ENCODE measurements around the gene ULBP1. TPM values are rescaled to one million over a fixed set of nuclear protein-coding genes. Genes with fewer than 3 reads are reported as not detected.
"Not testable (repeated sequence)": the region's sequence is repeated elsewhere in the genome, so short reads cannot be mapped to it uniquely, and the experiment has no call there.

ULBP1 gene
- total RNA-seq, 1 donor from 2014 or later = 29.8 TPM

DNA sequence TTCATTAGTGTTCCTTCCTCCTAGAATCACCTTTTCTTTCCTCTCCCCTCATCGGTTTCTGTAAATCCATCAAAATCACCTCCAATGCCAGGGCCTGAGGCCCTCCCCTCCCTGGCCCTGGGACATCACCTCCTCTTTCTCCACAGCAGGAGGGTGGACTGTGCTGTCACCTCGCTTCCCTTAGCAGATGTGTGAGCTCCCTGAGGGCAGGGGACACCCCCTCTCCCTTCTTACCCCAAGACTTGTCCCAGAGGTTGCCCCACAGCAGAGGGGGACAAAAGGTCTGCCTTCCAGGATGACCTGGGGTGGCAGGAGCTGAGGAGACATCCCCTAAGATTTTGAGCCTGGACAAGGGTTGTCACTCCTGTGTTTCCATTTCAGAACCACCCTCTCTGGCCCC lies 5.9 kb downstream of the ULBP1 start:
- peaks cover 34% of the 10 kb centered on the region for H3K36me3 Mint-ChIP-seq (ENCODE audit: low read depth)
- peaks cover 24% of the 10 kb centered on the region for H3K9me3 Mint-ChIP-seq (ENCODE audit: low read depth)
- no peak overlapping the region for H3K27ac Mint-ChIP-seq (ENCODE audit: unreplicated experiment)
- peaks cover 8% of the 10 kb centered on the region for H3K27me3 Mint-ChIP-seq (ENCODE audit: low read depth)
- peaks cover 15% of the 10 kb centered on the region for H3K4me1 Mint-ChIP-seq (ENCODE audit: low read depth)
- TF ChIP-seq, protein P1, sequence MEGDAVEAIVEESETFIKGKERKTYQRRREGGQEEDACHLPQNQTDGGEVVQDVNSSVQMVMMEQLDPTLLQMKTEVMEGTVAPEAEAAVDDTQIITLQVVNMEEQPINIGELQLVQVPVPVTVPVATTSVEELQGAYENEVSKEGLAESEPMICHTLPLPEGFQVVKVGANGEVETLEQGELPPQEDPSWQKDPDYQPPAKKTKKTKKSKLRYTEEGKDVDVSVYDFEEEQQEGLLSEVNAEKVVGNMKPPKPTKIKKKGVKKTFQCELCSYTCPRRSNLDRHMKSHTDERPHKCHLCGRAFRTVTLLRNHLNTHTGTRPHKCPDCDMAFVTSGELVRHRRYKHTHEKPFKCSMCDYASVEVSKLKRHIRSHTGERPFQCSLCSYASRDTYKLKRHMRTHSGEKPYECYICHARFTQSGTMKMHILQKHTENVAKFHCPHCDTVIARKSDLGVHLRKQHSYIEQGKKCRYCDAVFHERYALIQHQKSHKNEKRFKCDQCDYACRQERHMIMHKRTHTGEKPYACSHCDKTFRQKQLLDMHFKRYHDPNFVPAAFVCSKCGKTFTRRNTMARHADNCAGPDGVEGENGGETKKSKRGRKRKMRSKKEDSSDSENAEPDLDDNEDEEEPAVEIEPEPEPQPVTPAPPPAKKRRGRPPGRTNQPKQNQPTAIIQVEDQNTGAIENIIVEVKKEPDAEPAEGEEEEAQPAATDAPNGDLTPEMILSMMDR (IDR thresholded peaks at IDR 0.05) = no peak
- DNase-seq (ENCODE audit: low spot score) = no peak
- no peak overlapping the region for H3K4me3 Mint-ChIP-seq (ENCODE audit: unreplicated experiment)

DNA sequence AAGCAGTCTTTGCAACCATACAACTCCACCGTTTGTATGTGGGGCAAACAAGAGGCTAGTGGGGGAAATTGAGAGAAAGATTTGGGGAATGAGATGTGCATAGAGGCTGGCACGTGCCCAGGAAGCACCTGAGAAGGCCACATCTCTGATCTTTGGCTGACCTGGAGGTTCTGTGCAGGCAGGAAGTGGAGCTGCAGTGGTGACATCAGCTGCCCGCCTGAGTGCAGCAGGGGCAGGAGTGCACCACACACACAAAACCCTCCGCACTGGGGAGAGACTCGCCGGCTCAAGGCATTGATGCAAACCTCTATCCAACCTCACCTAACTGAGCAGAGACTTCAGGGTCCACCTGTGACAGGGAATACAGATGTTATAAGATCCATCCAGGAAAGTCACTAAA lies 10.7 kb downstream of the ULBP1 start:
- peaks cover 36% of the 10 kb centered on the region for H3K27me3 Mint-ChIP-seq (ENCODE audit: low read depth)
- peaks cover 24% of the 10 kb centered on the region for H3K9me3 Mint-ChIP-seq (ENCODE audit: low read depth)
- not testable (repeated sequence) for H3K4me3 Mint-ChIP-seq (ENCODE audit: unreplicated experiment); H3K27ac Mint-ChIP-seq (ENCODE audit: unreplicated experiment); H3K4me1 Mint-ChIP-seq (ENCODE audit: low read depth); DNase-seq (ENCODE audit: low spot score)
- H3K36me3 Mint-ChIP-seq (ENCODE audit: low read depth) = peaks cover 28% of the 10 kb centered on the region

DNA sequence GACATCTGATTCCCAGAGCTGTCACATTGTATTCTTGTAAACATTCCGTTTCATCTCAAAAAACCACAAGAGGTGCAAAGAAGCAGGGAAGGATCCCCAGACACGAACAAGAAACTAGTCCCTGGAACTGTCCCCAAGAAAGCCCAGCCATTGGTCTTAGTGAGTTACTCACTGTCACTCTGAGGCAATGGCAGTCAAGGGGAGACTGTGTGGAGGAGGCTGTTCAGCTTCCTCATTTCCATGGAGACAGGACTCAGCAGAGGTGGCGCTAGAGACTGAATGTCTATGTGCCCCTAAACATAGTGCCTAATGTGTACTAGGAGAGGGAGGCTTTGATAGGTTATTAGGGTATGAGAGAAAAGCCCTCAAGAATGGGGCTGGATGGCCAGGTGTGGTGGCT lies 11.1 kb downstream of the ULBP1 start:
- Mint-ChIP-seq H3K27ac (ENCODE audit: unreplicated experiment) (no peak overlapping the region), H3K36me3 (ENCODE audit: low read depth) (peaks cover 24% of the 10 kb centered on the region), H3K27me3 (ENCODE audit: low read depth) (peaks cover 39% of the 10 kb centered on the region), H3K4me3 (ENCODE audit: unreplicated experiment) (no peak overlapping the region), H3K4me1 (ENCODE audit: low read depth) (no peaks in the 10 kb centered on the region), H3K9me3 (ENCODE audit: low read depth) (peaks cover 24% of the 10 kb centered on the region)
- DNase-seq (ENCODE audit: low spot score) = no peak
- TF ChIP-seq, protein P1 (IDR thresholded peaks at IDR 0.05) = no peak

DNA sequence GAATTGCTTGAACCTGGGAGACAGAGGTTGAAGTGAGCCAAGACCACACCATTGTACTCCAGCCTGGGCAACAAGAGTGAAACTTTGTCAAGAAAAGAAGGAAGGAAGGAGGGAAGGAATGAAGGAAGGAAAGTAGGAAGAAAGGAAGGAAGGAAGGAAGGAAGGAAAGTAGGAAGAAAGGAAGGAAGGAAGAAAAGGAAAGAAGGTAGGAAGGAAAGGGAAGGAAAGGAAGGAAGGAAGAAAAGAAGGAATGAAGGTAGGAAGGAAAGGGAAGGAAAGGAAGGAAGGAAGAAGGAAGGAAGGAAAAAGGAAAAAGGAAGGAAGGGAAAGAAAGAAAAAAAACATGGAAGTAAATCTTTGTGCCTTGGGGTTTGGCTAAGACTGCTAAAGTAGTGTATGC lies 11.7 kb downstream of the ULBP1 start:
- H3K4me1 Mint-ChIP-seq (ENCODE audit: low read depth) = no peaks in the 10 kb centered on the region
- peaks cover 20% of the 10 kb centered on the region for H3K36me3 Mint-ChIP-seq (ENCODE audit: low read depth)
- peaks cover 21% of the 10 kb centered on the region for H3K9me3 Mint-ChIP-seq (ENCODE audit: low read depth)
- peaks cover 43% of the 10 kb centered on the region for H3K27me3 Mint-ChIP-seq (ENCODE audit: low read depth)
- no peak for DNase-seq (ENCODE audit: low spot score)
- no peak overlapping the region for H3K27ac Mint-ChIP-seq (ENCODE audit: unreplicated experiment)
- no peak overlapping the region for H3K4me3 Mint-ChIP-seq (ENCODE audit: unreplicated experiment)
- TF ChIP-seq, protein P1 (IDR thresholded peaks at IDR 0.05) = no peak

DNA sequence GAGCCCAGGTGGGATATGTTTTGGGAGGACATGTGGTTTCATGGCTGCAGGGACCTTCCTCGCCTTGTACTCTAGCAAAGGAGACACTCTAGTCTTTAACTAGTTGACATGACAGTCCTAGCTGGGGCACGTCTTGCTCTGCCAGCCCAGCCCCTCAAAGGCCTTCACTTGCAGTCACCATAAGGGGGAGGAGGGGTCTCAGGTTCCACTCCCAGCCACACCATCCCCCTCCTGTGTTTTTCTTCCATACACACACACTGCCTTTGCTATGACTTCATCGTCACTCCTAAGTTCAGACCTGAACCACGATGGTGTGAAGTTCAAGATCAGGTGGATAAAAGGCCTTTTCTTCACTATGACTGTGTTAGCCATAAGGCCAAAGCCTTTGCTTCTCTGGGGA lies 13.5 kb downstream of the ULBP1 start:
- peaks cover 13% of the 10 kb centered on the region for H3K4me1 Mint-ChIP-seq (ENCODE audit: low read depth)
- no peak overlapping the region for H3K27ac Mint-ChIP-seq (ENCODE audit: unreplicated experiment)
- H3K36me3 Mint-ChIP-seq (ENCODE audit: low read depth) = peaks cover 7% of the 10 kb centered on the region
- TF ChIP-seq, protein P1 (IDR thresholded peaks at IDR 0.05) = no peak
- H3K9me3 Mint-ChIP-seq (ENCODE audit: low read depth) = peaks cover 12% of the 10 kb centered on the region
- H3K4me3 Mint-ChIP-seq (ENCODE audit: unreplicated experiment) = no peak overlapping the region
- H3K27me3 Mint-ChIP-seq (ENCODE audit: low read depth) = peaks cover 54% of the 10 kb centered on the region
- no peak for DNase-seq (ENCODE audit: low spot score)

DNA sequence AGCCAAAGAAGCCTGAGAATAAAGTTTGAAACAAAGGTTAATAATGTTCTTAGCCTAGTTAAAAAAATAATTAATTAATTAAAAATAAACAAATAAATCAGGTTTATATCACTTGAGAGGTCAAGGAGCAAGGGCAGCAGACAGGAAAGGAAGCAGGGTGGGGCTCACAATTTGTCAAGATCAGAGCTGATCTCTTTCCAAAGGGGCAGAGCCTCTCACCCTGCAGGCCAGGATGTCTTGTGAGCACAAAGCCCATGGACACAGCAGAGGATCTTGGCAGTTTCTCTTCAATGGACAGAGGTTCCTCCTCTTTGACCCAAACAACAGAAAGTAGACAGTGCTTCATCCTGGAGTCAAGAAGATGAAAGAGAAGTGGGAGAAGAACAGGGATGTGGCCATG lies 14.9 kb downstream of the ULBP1 start:
- TF ChIP-seq, protein P1 (IDR thresholded peaks at IDR 0.05) = no peak
- peaks cover 63% of the 10 kb centered on the region for H3K27me3 Mint-ChIP-seq (ENCODE audit: low read depth)
- peaks cover 13% of the 10 kb centered on the region for H3K4me1 Mint-ChIP-seq (ENCODE audit: low read depth)
- H3K36me3 Mint-ChIP-seq (ENCODE audit: low read depth) = peaks cover 5% of the 10 kb centered on the region
- H3K4me3 Mint-ChIP-seq (ENCODE audit: unreplicated experiment) = no peak overlapping the region
- no peak overlapping the region for H3K27ac Mint-ChIP-seq (ENCODE audit: unreplicated experiment)
- DNase-seq (ENCODE audit: low spot score) = no peak
- peaks cover 3% of the 10 kb centered on the region for H3K9me3 Mint-ChIP-seq (ENCODE audit: low read depth)
